ENCODE measurements around the gene LSM4. TPM values are rescaled to one million over a fixed set of nuclear protein-coding genes. Genes with fewer than 3 reads are reported as not detected.

LSM4 gene
- total and polyA plus RNA-seq, 2 of the 13 experiments (the other 11 are each of a cell fraction or from before 2014, with no cell fraction given) = 65.8 to 166 TPM

- TF ChIP-seq, protein P1, sequence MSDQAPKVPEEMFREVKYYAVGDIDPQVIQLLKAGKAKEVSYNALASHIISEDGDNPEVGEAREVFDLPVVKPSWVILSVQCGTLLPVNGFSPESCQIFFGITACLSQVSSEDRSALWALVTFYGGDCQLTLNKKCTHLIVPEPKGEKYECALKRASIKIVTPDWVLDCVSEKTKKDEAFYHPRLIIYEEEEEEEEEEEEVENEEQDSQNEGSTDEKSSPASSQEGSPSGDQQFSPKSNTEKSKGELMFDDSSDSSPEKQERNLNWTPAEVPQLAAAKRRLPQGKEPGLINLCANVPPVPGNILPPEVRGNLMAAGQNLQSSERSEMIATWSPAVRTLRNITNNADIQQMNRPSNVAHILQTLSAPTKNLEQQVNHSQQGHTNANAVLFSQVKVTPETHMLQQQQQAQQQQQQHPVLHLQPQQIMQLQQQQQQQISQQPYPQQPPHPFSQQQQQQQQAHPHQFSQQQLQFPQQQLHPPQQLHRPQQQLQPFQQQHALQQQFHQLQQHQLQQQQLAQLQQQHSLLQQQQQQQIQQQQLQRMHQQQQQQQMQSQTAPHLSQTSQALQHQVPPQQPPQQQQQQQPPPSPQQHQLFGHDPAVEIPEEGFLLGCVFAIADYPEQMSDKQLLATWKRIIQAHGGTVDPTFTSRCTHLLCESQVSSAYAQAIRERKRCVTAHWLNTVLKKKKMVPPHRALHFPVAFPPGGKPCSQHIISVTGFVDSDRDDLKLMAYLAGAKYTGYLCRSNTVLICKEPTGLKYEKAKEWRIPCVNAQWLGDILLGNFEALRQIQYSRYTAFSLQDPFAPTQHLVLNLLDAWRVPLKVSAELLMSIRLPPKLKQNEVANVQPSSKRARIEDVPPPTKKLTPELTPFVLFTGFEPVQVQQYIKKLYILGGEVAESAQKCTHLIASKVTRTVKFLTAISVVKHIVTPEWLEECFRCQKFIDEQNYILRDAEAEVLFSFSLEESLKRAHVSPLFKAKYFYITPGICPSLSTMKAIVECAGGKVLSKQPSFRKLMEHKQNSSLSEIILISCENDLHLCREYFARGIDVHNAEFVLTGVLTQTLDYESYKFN (CRISPR knock-in tag; conservative IDR thresholded peaks at IDR 0.05) = peak; percentile 76
- peak; percentile 64; the same call in 1 of the 2 replicates for TF ChIP-seq TSC22D2 (CRISPR knock-in tag; IDR thresholded peaks at IDR 0.05; ENCODE audit: borderline replicate concordance)
- TF ChIP-seq MTA1 (CRISPR knock-in tag; IDR thresholded peaks at IDR 0.05; ENCODE audit: borderline replicate concordance) = peak; percentile 41; the same call in 1 of the 2 replicates
- TF ChIP-seq ZBTB8A (CRISPR knock-in tag; IDR thresholded peaks at IDR 0.05; ENCODE audit: borderline replicate concordance, low read depth) = no peak
- TF ChIP-seq ZNF34 (CRISPR knock-in tag; IDR thresholded peaks at IDR 0.05; ENCODE audit: borderline replicate concordance) = 0 out of 2 replicates have a peak, but pooled peaks have one; percentile 61
- peak; percentile 73; the same call in 1 of the 2 replicates for TF ChIP-seq ZNF773 (CRISPR knock-in tag; IDR thresholded peaks at IDR 0.05; ENCODE audit: borderline replicate concordance)
- TF ChIP-seq, protein P2, sequence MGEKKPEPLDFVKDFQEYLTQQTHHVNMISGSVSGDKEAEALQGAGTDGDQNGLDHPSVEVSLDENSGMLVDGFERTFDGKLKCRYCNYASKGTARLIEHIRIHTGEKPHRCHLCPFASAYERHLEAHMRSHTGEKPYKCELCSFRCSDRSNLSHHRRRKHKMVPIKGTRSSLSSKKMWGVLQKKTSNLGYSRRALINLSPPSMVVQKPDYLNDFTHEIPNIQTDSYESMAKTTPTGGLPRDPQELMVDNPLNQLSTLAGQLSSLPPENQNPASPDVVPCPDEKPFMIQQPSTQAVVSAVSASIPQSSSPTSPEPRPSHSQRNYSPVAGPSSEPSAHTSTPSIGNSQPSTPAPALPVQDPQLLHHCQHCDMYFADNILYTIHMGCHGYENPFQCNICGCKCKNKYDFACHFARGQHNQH (CRISPR knock-in tag; IDR thresholded peaks at IDR 0.05) = peak; percentile 71
- peak; percentile 40; the same call in 1 of the 2 replicates for TF ChIP-seq ZNF605 (CRISPR knock-in tag; IDR thresholded peaks at IDR 0.05)
- no peak for TF ChIP-seq ZNF264 (CRISPR knock-in tag; IDR thresholded peaks at IDR 0.05)
- peak; percentile 77 for TF ChIP-seq PATZ1 (CRISPR knock-in tag; IDR thresholded peaks at IDR 0.05)
- peak; percentile 61 for TF ChIP-seq ZNF709 (CRISPR knock-in tag; IDR thresholded peaks at IDR 0.05)
- TF ChIP-seq, protein P3, sequence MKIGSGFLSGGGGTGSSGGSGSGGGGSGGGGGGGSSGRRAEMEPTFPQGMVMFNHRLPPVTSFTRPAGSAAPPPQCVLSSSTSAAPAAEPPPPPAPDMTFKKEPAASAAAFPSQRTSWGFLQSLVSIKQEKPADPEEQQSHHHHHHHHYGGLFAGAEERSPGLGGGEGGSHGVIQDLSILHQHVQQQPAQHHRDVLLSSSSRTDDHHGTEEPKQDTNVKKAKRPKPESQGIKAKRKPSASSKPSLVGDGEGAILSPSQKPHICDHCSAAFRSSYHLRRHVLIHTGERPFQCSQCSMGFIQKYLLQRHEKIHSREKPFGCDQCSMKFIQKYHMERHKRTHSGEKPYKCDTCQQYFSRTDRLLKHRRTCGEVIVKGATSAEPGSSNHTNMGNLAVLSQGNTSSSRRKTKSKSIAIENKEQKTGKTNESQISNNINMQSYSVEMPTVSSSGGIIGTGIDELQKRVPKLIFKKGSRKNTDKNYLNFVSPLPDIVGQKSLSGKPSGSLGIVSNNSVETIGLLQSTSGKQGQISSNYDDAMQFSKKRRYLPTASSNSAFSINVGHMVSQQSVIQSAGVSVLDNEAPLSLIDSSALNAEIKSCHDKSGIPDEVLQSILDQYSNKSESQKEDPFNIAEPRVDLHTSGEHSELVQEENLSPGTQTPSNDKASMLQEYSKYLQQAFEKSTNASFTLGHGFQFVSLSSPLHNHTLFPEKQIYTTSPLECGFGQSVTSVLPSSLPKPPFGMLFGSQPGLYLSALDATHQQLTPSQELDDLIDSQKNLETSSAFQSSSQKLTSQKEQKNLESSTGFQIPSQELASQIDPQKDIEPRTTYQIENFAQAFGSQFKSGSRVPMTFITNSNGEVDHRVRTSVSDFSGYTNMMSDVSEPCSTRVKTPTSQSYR (CRISPR knock-in tag; IDR thresholded peaks at IDR 0.05; ENCODE audit: borderline replicate concordance) = peak; percentile 73; the same call in 1 of the 2 replicates
- peak; percentile 51; the same call in 1 of the 2 replicates for TF ChIP-seq ZNF740 (CRISPR knock-in tag; IDR thresholded peaks at IDR 0.05)
- TF ChIP-seq SP140L (CRISPR knock-in tag; IDR thresholded peaks at IDR 0.05; ENCODE audit: borderline replicate concordance) = 0 out of 2 replicates have a peak, but pooled peaks have one; percentile 44
- peak; percentile 43; the same call in 1 of the 2 replicates for TF ChIP-seq CBFB (CRISPR knock-in tag; IDR thresholded peaks at IDR 0.05)
- no peak; the same call in none of the 2 replicates for TF ChIP-seq GATAD2A (CRISPR knock-in tag; IDR thresholded peaks at IDR 0.05)
- peak; percentile 38 for TF ChIP-seq GABPA (IDR thresholded peaks at IDR 0.05; ENCODE audit: low read depth, low read length)
- TF ChIP-seq GABPA (CRISPR knock-in tag; IDR thresholded peaks at IDR 0.05; ENCODE audit: low read depth) = peak; percentile 79
- no peak for TF ChIP-seq SMAD3 (CRISPR knock-in tag; IDR thresholded peaks at IDR 0.05)
Measured at GRCh38 chr19:18291590-18292461, 31.1 kb downstream of the LSM4 start (continued).
